Neural progenitor cell (in vitro differentiated cells): ENCODE data around the gene MLX.

Experiments
- EZH2phosphoT487 ChIP-seq: fragments of 200-600 bp; sonication (generic); IDR thresholded peaks from 2 replicates; pipeline ENCODE4 v1.6.1; 2017; ENCODE audit warnings: antibody characterized with exemption
- TF ChIP-seq, protein P1 (sequence below): fragments of 200-600 bp; sonication (generic); IDR thresholded peaks from 2 replicates; pipeline ENCODE4 v1.5.1; 2017; ENCODE audit warnings: antibody characterized with exemption, mild to moderate bottlenecking

DNA sequence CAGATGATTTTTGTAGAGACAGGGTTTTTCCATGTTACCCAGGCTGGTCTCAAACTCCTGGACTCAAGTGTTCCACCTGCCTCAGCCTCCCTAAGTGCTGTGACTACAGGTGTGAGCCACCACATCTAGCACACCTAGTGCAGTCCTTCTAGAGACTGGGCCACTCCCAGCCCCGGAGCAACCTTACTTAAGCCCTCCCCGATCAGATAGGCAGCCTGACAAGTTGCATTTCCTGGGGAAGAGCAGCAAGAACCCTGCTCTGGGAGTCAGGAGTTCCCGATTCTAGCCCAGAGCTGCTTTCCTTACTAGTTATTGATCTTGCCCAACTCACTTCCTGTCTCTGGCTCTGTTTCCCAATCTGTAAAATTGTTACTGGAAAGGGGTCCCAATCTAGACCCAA is 37.8 kb upstream of the MLX start:
- TF ChIP-seq EZH2phosphoT487: no peak
- TF ChIP-seq, protein P1, sequence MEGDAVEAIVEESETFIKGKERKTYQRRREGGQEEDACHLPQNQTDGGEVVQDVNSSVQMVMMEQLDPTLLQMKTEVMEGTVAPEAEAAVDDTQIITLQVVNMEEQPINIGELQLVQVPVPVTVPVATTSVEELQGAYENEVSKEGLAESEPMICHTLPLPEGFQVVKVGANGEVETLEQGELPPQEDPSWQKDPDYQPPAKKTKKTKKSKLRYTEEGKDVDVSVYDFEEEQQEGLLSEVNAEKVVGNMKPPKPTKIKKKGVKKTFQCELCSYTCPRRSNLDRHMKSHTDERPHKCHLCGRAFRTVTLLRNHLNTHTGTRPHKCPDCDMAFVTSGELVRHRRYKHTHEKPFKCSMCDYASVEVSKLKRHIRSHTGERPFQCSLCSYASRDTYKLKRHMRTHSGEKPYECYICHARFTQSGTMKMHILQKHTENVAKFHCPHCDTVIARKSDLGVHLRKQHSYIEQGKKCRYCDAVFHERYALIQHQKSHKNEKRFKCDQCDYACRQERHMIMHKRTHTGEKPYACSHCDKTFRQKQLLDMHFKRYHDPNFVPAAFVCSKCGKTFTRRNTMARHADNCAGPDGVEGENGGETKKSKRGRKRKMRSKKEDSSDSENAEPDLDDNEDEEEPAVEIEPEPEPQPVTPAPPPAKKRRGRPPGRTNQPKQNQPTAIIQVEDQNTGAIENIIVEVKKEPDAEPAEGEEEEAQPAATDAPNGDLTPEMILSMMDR: no peak
